B cell (primary cell): ENCODE data around the gene S1PR5. TPM values are rescaled to one million over a fixed set of nuclear protein-coding genes. Genes with fewer than 3 reads are reported as not detected.

Experiments
- ATAC-seq: fragments of 200-7000 bp; cut with Tn5 transposase; one replicate; pipeline ENCODE4 v1.10.0; 2021; ENCODE audit warnings: low read depth, mild to moderate bottlenecking, moderate number of reproducible peaks, moderate library complexity
- CTCF ChIA-PET: fragments of 350-600 bp; sonication (Branson Sonifier 250); formaldehyde crosslinking; loops from one replicate; lab custom pipeline; 2021; ENCODE audit warnings: antibody characterized with exemption, inconsistent platforms; lab: Charles Lee
- POLR2A ChIA-PET: fragments of 350-600 bp; sonication (Branson Sonifier 250); formaldehyde crosslinking; loops from one replicate; lab custom pipeline; 2021; ENCODE audit warnings: antibody characterized with exemption; lab: Charles Lee
- DNase-seq: peaks from one replicate; pipeline ENCODE4 v3.0.0; 2013
- H2AFZ ChIP-seq: 2 replicates; pipeline ENCODE4 v1.6.1; 2012; ENCODE audit warnings: mild to moderate bottlenecking, low read depth, low read length; ENCODE audit not compliant: insufficient read depth, poor library complexity, severe bottlenecking
- H3K27ac ChIP-seq, 2 donors: 1 replicate in 1 of 2; 2 replicates in 1 of 2; pipeline ENCODE4 v1.5.1; 2012 to 2013; ENCODE audit warnings: low read length in 2 of 2, mild to moderate bottlenecking in 2 of 2, moderate library complexity in 1 of 2
- H3K27me3 ChIP-seq, 4 experiments: fragments of 200-600 bp in 1 of 4; sonication (generic) in 1 of 4; replicated peaks in 1 of 4; 1 replicate in 2 of 4; 2 replicates in 2 of 4; pipeline versions ENCODE4 v1.6.1 to v1.7.0; 2013 to 2016; ENCODE audit warnings: low read length in 3 of 4, mild to moderate bottlenecking in 2 of 4, mixed read lengths in 1 of 4, moderate library complexity in 1 of 4; ENCODE audit not compliant: insufficient read depth in 4 of 4, control insufficient read depth in 3 of 4; ENCODE audit errors: control extremely low read depth in 1 of 4
- H3K36me3 ChIP-seq, 2 experiments: replicated peaks in 1 of 2; 1 replicate in 1 of 2; 2 replicates in 1 of 2; pipeline versions ENCODE4 v1.6.1 to v1.7.1; 2013; ENCODE audit warnings: low read length in 1 of 2; ENCODE audit not compliant: insufficient read depth in 2 of 2, control insufficient read depth in 1 of 2; ENCODE audit errors: control extremely low read depth in 1 of 2, extremely low read depth in 1 of 2
- H3K4me1 ChIP-seq, 2 donors: fragments of 200-600 bp in 1 of 2; sonication (generic) in 1 of 2; 1 replicate in 1 of 2; 2 replicates in 1 of 2; pipeline versions ENCODE4 v1.5.1 to v1.6.1; 2013 to 2017; ENCODE audit warnings: low read length in 2 of 2; ENCODE audit not compliant: control insufficient read depth in 2 of 2, insufficient read depth in 2 of 2
- H3K4me2 ChIP-seq: replicated peaks from 2 replicates; pipeline ENCODE3; 2012; ENCODE audit warnings: mild to moderate bottlenecking, low read depth, low read length; ENCODE audit not compliant: poor library complexity, severe bottlenecking
- H3K4me3 ChIP-seq, 5 experiments: fragments of 200-600 bp in 1 of 5; sonication (generic) in 1 of 5; 1 replicate in 3 of 5; 2 replicates in 2 of 5; pipeline versions ENCODE4 v1.5.1 to v1.7.0; 2011 to 2016; ENCODE audit warnings: low read length in 4 of 5, mild to moderate bottlenecking in 4 of 5, low read depth in 2 of 5, control low read depth in 1 of 5, moderate library complexity in 1 of 5; ENCODE audit not compliant: insufficient read depth in 1 of 5; ENCODE audit errors: control extremely low read depth in 1 of 5, extremely low read depth in 1 of 5
- H3K79me2 ChIP-seq: fragments of 200-600 bp; sonication (generic); one replicate; pipeline ENCODE4 v1.6.0; 2016; ENCODE audit warnings: low read length; ENCODE audit not compliant: control insufficient read depth, insufficient read depth
- H3K9ac ChIP-seq: fragments of 200-600 bp; sonication (generic); 2 replicates; pipeline ENCODE4 v1.6.1; 2017; ENCODE audit warnings: mild to moderate bottlenecking, low read length, moderate library complexity
- H3K9me3 ChIP-seq, 3 donors: one replicate each; pipeline versions ENCODE4 v1.6.1 to v1.7.1; 2013; ENCODE audit warnings: low read length in 2 of 3; ENCODE audit not compliant: control insufficient read depth in 2 of 3, insufficient read depth in 1 of 3; ENCODE audit errors: control extremely low read depth in 1 of 3
- H4K20me1 ChIP-seq: 2 replicates; pipeline ENCODE4 v1.6.0; 2012; ENCODE audit warnings: mild to moderate bottlenecking, low read length; ENCODE audit not compliant: insufficient read depth, control insufficient read depth, poor library complexity, severe bottlenecking
- H3K27ac Mint-ChIP-seq: one replicate; pipeline ENCODE4 v1.8.0; 2021; ENCODE audit warnings: mixed read lengths
- H3K27me3 Mint-ChIP-seq: one replicate; pipeline ENCODE4 v1.8.0; 2021; ENCODE audit warnings: mixed read lengths
- H3K4me1 Mint-ChIP-seq: one replicate; pipeline ENCODE4 v1.8.0; 2021; ENCODE audit warnings: mixed read lengths
- H3K4me3 Mint-ChIP-seq: one replicate; pipeline ENCODE4 v1.8.0; 2021; ENCODE audit warnings: mixed read lengths
- H3K9me3 Mint-ChIP-seq: one replicate; pipeline ENCODE4 v1.8.0; 2022; ENCODE audit warnings: mixed read lengths; ENCODE audit not compliant: insufficient read depth
- CTCF ChIP-seq: fragments of 200-600 bp; IDR thresholded peaks from one replicate; pipeline ENCODE4 v1.8.0; 2022; ENCODE audit warnings: antibody characterized with exemption, mild to moderate bottlenecking
- EZH2 ChIP-seq: IDR thresholded peaks from 2 replicates; pipeline ENCODE4 v1.6.1; 2012; ENCODE audit warnings: borderline replicate concordance, low read depth, mild to moderate bottlenecking, moderate library complexity, low read length; ENCODE audit not compliant: insufficient read depth, poor library complexity, severe bottlenecking
- WGBS: methylation state at CpG from one replicate; pipeline ENCODE4 v1.1.5; 2013; ENCODE audit warnings: missing lambda C conversion rate; ENCODE audit not compliant: insufficient coverage; 5-methylcytosine and 5-hydroxymethylcytosine counted together
- intact Hi-C: fragments of 100-400 bp; cut with micrococcal nuclease; formaldehyde crosslinking; loops from one replicate; pipeline ENCODE4 v1.10.0; 2022
- polyA plus RNA-seq: library from polyadenylated mRNA; depleted of rRNA; stranded (reverse); fragments of >200 nt; gene quantifications from 2 replicates; pipeline ENCODE4 v1.2.3, GENCODE V29; 2012
- total RNA-seq, 2 donors: library from RNA; stranded (reverse); fragments of 120-200 nt in 1 of 2; gene quantifications; 1 replicate in 1 of 2; 2 replicates in 1 of 2; pipeline versions ENCODE4 v1.2.3 to v1.2.4, GENCODE V29; 2013 to 2022

Gene S1PR5
- total and polyA plus RNA-seq, 2 donors (not counting 1 experiment from before 2014, with no cell fraction given): 0.27 to 0.67 TPM

DNA sequence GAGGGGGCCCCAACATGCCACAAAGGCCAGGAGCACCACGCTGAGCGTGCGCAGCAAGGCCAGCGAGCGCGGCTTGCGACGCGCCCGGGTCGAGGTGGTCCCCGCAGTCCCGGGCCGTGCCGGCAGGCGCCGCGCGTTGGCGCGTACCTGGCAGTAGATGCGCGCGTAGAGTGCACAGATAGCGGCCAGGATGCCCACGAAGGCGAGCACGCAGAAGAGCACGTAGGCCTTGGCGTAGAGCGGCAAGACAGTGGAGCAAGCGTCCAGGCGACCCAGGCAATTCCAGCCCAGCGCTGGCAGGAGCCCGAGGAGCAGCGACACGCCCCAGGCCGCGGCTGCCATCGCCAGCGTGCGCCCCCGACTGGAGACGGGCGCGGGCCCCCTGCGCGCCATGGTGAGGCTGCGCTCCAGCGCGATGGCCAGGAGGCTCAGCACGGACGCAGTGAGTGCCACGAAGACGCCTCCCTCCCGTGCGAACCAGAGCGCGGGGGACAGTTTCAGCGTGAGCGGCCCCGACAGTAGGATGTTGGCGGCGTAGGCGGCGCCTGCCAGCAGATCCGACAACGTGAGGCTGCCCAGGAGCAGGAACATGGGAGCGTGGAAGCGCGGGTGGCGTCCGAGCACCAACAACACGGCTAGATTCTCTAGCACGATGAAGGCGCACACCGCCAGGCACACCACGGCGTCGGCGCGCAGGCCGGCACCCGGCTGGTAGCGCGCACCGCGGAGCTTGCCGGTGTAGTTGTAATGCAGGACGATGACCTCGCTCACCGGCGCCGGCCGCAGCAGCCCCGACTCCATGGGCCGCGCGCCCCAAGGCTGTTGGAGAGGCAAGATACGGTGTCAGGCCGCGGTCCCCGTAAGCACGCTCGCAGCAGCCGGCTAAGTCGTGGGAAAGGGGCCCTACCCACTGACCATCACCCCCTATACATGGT is 2.8 kb downstream of the S1PR5 start:
- DNase-seq: peak; percentile 69
- Histone ChIP-seq H3K27ac (no peak overlapping the region), H2AFZ (peak overlapping the region; percentile 37), H3K9me3 (peaks cover 0 to 13% (median 0%) of the 10 kb centered on the region in 3 donors), H3K4me3 (no peak overlapping the region), H3K27me3 (peaks cover 2 to 82% (median 47%) of the 10 kb centered on the region in 4 experiments), H4K20me1 (no peaks in the 10 kb centered on the region), H3K4me1 (peaks cover 40 to 43% of the 10 kb centered on the region in 2 donors), H3K79me2 (no peaks in the 10 kb centered on the region), H3K9ac (no peak overlapping the region), H3K4me2 (peak overlapping the region; percentile 50), H3K36me3 (no peaks in the 10 kb centered on the region)
- Mint-ChIP-seq H3K4me3 (peak overlapping the region; percentile 10), H3K27me3 (peaks cover 48% of the 10 kb centered on the region), H3K9me3 (no peaks in the 10 kb centered on the region), H3K27ac (no peak overlapping the region), H3K4me1 (peaks cover 35% of the 10 kb centered on the region)
- peak; percentile 18 for TF ChIP-seq CTCF
- no peak for TF ChIP-seq EZH2
- ChIA-PET CTCF (no interaction called here), POLR2A (no interaction called here)
- intact Hi-C loops: no loop called here
- no peak for ATAC-seq
- 11% methylated on average over 103 of the region's 107 CpGs for WGBS

- H3K27me3 Mint-ChIP-seq: peaks cover 35% of the 10 kb centered on the region
Observed at GRCh38 chr19:10513223-10513622, 4.0 kb downstream of the S1PR5 start.

More at GRCh38 chr19:10513223-10513622, 4.0 kb downstream of the S1PR5 start:
- Histone ChIP-seq H2AFZ (no peak overlapping the region), H3K4me1 (peaks cover 27 to 32% of the 10 kb centered on the region in 2 donors), H3K79me2 (no peaks in the 10 kb centered on the region), H4K20me1 (no peaks in the 10 kb centered on the region), H3K4me2 (no peak overlapping the region), H3K4me3 (no peak overlapping the region), H3K36me3 (no peaks in the 10 kb centered on the region), H3K27ac (no peak overlapping the region), H3K9ac (no peak overlapping the region), H3K9me3 (peaks cover 0 to 5% (median 0%) of the 10 kb centered on the region in 3 donors), H3K27me3 (peaks cover 2 to 70% (median 38%) of the 10 kb centered on the region in 4 experiments)
- POLR2A ChIA-PET: no interaction called here
- Mint-ChIP-seq H3K4me3 (no peak overlapping the region), H3K4me1 (peaks cover 23% of the 10 kb centered on the region), H3K27ac (no peak overlapping the region), H3K9me3 (no peaks in the 10 kb centered on the region)
- intact Hi-C loops: no loop called here
- no peak for ATAC-seq
- CTCF ChIA-PET: interaction anchor here (1.2 to 1.7 kb wide), 3 partner anchors 28 to 187 kb away, joined by 3 to 11 read pairs (median 3); no protein-coding TSS in a partner anchor
- TF ChIP-seq EZH2 (no peak), CTCF (no peak)
- DNase-seq: no peak
- WGBS: 82% methylated on average over 7 of the region's 7 CpGs
